HepG2 (cell line): ENCODE data around the gene PSMD1.

Source experiments
- ARID3A ChIP-seq: IDR thresholded peaks from 2 replicates; pipeline ENCODE4 v1.6.1; 2012; ENCODE audit warnings: low read depth, low read length, improper control_type of control experiment
- ATF3 ChIP-seq: sonication (generic); formaldehyde crosslinking; IDR thresholded peaks from 2 replicates; pipeline ENCODE4 v1.4.0; 2020; ENCODE audit warnings: missing genetic modification reagents
- CEBPB ChIP-seq: IDR thresholded peaks from 2 replicates; pipeline ENCODE4 v1.6.1; 2011; ENCODE audit warnings: low read depth, low read length, improper control_type of control experiment, borderline replicate concordance
- EZH2 ChIP-seq: conservative IDR thresholded peaks from 2 replicates; pipeline ENCODE4 v1.6.1; 2012; ENCODE audit warnings: mild to moderate bottlenecking, low read depth, low read length, moderate library complexity
- FOXK2 ChIP-seq: fragments of 450-650 bp; IDR thresholded peaks from 2 replicates; pipeline ENCODE4 v1.6.1; 2016
- NR3C1 ChIP-seq: sonication (generic); formaldehyde crosslinking; IDR thresholded peaks from 2 replicates; pipeline ENCODE4 v1.4.0; 2020; ENCODE audit warnings: missing genetic modification reagents
- PITX1 ChIP-seq: sonication (generic); formaldehyde crosslinking; IDR thresholded peaks from 2 replicates; pipeline ENCODE4 v1.5.1; 2020; ENCODE audit warnings: mild to moderate bottlenecking, missing genetic modification reagents
- POLR2AphosphoS2 ChIP-seq: IDR thresholded peaks from 2 replicates; pipeline ENCODE4 v1.6.1; 2011; ENCODE audit warnings: low read depth, low read length, improper control_type of control experiment
- SIX1 ChIP-seq: sonication (generic); formaldehyde crosslinking; IDR thresholded peaks from 2 replicates; pipeline ENCODE4 v1.4.0; 2020; ENCODE audit warnings: missing genetic modification reagents, borderline replicate concordance
- SRSF4 ChIP-seq: fragments of 200-400 bp; formaldehyde crosslinking; IDR thresholded peaks from one replicate; pipeline ENCODE4 v1.6.1; 2018; ENCODE audit warnings: mild to moderate bottlenecking, low read depth, low read length, moderate library complexity; ENCODE audit not compliant: poor library complexity, severe bottlenecking
- ZFP36 ChIP-seq: fragments of 150-350 bp; IDR thresholded peaks from 2 replicates; pipeline ENCODE4 v1.6.1; 2018; ENCODE audit warnings: borderline replicate concordance, low read length, low read depth; ENCODE audit not compliant: partially characterized antibody
- ZNF580 ChIP-seq: IDR thresholded peaks from 2 replicates; pipeline ENCODE4 v1.6.1; 2016; ENCODE audit warnings: low read depth, borderline replicate concordance
- ZNF678 ChIP-seq: sonication (generic); formaldehyde crosslinking; IDR thresholded peaks from 2 replicates; pipeline ENCODE4 v1.4.0; 2020; ENCODE audit warnings: mild to moderate bottlenecking, missing genetic modification reagents

GRCh38 chr2:231039294-231039664 is 17.4 kb upstream of the PSMD1 start:
- TF ChIP-seq SIX1 (CRISPR knock-in tag) (no peak), ZNF580 (CRISPR knock-in tag) (no peak), ATF3 (CRISPR knock-in tag) (no peak), ZNF678 (CRISPR knock-in tag) (no peak), ZFP36 (no peak), EZH2 (no peak), CEBPB (no peak), NR3C1 (no peak), FOXK2 (no peak), ARID3A (no peak), PITX1 (CRISPR knock-in tag) (no peak), SRSF4 (no peak), POLR2AphosphoS2 (no peak)
